ENCODE data around the gene TRIM31. TPM values are rescaled to one million over a fixed set of nuclear protein-coding genes. Genes with fewer than 3 reads are reported as not detected.

The TRIM31 gene
- polyA plus RNA-seq, 1 donor from 2014 or later = not detected

DNA sequence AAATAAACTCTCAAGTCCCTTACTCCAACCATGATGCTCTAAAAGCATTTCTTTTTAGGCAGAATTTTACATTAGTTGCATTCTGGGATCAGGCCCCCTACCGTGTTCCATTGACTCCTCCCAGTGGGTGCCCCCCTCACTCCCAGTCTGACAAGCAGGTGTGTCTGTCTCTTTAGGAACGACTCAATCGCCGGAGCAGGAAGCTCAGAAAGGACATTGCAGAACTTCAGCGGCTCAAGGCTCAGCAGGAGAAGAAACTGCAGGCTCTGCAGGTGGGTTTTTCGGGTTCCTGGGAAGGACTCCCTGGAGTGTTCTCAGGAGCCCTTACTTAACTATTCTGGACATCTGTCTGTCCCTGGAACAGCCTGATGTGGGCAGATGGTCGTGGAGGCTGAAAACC is 32.9 kb upstream of the TRIM31 start:
- Histone ChIP-seq H4K20me1 (ENCODE audit: insufficient read depth) (no peaks in the 10 kb centered on the region), H3K79me2 (replicated peaks; ENCODE audit: insufficient read depth, low read length) (no peaks in the 10 kb centered on the region), H3K4me2 (ENCODE audit: low read length) (no peak overlapping the region)

DNA sequence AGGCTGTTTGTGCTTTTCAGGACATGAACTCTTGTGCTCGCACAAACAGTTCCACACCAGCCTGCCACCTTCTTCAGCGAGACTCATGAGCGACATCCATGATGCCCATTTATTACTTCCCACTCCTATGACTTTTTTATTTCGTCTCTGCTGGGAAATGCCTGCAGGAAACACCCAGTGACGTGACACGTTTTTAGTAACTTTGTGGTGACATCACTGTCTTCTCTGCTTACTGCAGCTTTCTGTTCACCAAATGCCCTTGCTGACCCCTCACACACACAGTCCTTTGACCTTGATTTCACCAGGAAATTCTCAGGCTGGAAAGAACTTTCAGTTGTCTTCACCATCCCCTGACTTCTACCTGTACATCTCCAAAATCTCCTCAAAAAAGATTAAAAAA is 31.9 kb upstream of the TRIM31 start:
- Histone ChIP-seq H3K9me2 (ENCODE audit: insufficient read depth, low read length) (no peaks in the 10 kb centered on the region), H3F3A (ENCODE audit: insufficient read depth, low read length, poor library complexity, severe bottlenecking) (no peaks in the 10 kb centered on the region), H3K79me2 (replicated peaks; ENCODE audit: insufficient read depth, low read length) (no peaks in the 10 kb centered on the region), H2AFZ (ENCODE audit: low read depth, low read length) (no peak overlapping the region), H4K20me1 (ENCODE audit: insufficient read depth) (no peaks in the 10 kb centered on the region), H3K36me3 (ENCODE audit: insufficient read depth, low read length) (no peaks in the 10 kb centered on the region), H3K9ac (ENCODE audit: low read length) (no peak overlapping the region), H3K27me3 (ENCODE audit: insufficient read depth, low read depth, low read length) (no peaks in the 10 kb centered on the region), H3K4me2 (ENCODE audit: low read length) (no peak overlapping the region), H3K4me3 (ENCODE audit: low read length) (no peak overlapping the region), H3K9me3 (ENCODE audit: low read length) (no peaks in the 10 kb centered on the region), H3K27ac (ENCODE audit: low read length) (no peak overlapping the region)
- TF ChIP-seq EZH2 (IDR thresholded peaks at IDR 0.05; ENCODE audit: borderline replicate concordance, insufficient read depth, low read length, poor library complexity, severe bottlenecking) (no peak), POLR2AphosphoS5 (IDR thresholded peaks at IDR 0.05) (no peak), EP300 (conservative IDR thresholded peaks at IDR 0.05; ENCODE audit: poor library complexity, severe bottlenecking) (no peak), MXI1 (conservative IDR thresholded peaks at IDR 0.05; ENCODE audit: poor library complexity, severe bottlenecking) (no peak), RAD21 (conservative IDR thresholded peaks at IDR 0.05) (no peak), TAF1 (IDR thresholded peaks at IDR 0.05; ENCODE audit: low read depth) (no peak), SMC3 (conservative IDR thresholded peaks at IDR 0.05; ENCODE audit: poor library complexity) (no peak)
- TF ChIP-seq, protein P1, sequence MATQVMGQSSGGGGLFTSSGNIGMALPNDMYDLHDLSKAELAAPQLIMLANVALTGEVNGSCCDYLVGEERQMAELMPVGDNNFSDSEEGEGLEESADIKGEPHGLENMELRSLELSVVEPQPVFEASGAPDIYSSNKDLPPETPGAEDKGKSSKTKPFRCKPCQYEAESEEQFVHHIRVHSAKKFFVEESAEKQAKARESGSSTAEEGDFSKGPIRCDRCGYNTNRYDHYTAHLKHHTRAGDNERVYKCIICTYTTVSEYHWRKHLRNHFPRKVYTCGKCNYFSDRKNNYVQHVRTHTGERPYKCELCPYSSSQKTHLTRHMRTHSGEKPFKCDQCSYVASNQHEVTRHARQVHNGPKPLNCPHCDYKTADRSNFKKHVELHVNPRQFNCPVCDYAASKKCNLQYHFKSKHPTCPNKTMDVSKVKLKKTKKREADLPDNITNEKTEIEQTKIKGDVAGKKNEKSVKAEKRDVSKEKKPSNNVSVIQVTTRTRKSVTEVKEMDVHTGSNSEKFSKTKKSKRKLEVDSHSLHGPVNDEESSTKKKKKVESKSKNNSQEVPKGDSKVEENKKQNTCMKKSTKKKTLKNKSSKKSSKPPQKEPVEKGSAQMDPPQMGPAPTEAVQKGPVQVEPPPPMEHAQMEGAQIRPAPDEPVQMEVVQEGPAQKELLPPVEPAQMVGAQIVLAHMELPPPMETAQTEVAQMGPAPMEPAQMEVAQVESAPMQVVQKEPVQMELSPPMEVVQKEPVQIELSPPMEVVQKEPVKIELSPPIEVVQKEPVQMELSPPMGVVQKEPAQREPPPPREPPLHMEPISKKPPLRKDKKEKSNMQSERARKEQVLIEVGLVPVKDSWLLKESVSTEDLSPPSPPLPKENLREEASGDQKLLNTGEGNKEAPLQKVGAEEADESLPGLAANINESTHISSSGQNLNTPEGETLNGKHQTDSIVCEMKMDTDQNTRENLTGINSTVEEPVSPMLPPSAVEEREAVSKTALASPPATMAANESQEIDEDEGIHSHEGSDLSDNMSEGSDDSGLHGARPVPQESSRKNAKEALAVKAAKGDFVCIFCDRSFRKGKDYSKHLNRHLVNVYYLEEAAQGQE (IDR thresholded peaks at IDR 0.05; ENCODE audit: borderline replicate concordance) = no peak
- TF ChIP-seq, protein P2, sequence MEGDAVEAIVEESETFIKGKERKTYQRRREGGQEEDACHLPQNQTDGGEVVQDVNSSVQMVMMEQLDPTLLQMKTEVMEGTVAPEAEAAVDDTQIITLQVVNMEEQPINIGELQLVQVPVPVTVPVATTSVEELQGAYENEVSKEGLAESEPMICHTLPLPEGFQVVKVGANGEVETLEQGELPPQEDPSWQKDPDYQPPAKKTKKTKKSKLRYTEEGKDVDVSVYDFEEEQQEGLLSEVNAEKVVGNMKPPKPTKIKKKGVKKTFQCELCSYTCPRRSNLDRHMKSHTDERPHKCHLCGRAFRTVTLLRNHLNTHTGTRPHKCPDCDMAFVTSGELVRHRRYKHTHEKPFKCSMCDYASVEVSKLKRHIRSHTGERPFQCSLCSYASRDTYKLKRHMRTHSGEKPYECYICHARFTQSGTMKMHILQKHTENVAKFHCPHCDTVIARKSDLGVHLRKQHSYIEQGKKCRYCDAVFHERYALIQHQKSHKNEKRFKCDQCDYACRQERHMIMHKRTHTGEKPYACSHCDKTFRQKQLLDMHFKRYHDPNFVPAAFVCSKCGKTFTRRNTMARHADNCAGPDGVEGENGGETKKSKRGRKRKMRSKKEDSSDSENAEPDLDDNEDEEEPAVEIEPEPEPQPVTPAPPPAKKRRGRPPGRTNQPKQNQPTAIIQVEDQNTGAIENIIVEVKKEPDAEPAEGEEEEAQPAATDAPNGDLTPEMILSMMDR (IDR thresholded peaks at IDR 0.05; ENCODE audit: poor library complexity, severe bottlenecking) = no peak

More for the DNA sequence above, 32.9 kb upstream of the TRIM31 start:
- Histone ChIP-seq H3F3A (ENCODE audit: insufficient read depth, low read length, poor library complexity, severe bottlenecking) (no peaks in the 10 kb centered on the region), H2AFZ (ENCODE audit: low read depth, low read length) (no peak overlapping the region), H3K9me3 (ENCODE audit: low read length) (no peaks in the 10 kb centered on the region), H3K36me3 (ENCODE audit: insufficient read depth, low read length) (no peaks in the 10 kb centered on the region), H3K27ac (ENCODE audit: low read length) (no peak overlapping the region), H3K4me3 (ENCODE audit: low read length) (no peak overlapping the region), H3K27me3 (ENCODE audit: insufficient read depth, low read depth, low read length) (no peaks in the 10 kb centered on the region), H3K9ac (ENCODE audit: low read length) (no peak overlapping the region), H3K9me2 (ENCODE audit: insufficient read depth, low read length) (no peaks in the 10 kb centered on the region)
- no peak for TF ChIP-seq RAD21 (conservative IDR thresholded peaks at IDR 0.05)

DNA sequence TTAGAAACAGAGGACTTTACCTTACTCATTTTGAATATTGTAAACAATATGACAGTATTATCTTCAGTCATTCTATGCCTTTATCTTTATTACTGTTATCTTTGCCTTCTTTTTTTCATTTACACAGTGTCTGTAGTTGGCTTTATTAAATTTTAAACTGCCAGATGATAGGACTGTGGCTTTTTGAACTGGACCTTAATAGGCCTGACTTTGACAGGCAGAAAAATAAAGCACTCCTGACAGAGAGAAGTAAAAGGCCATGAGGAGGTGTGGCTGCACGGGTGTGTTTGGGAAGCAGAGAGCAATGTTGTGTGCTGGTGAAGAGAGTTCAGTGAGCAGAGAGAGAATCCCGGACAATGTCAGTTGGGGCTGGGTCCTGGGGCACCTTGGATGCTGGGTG is 30.9 kb upstream of the TRIM31 start:
- H3K27ac ChIP-seq (ENCODE audit: low read length) = no peak overlapping the region
- H3K27me3 ChIP-seq (ENCODE audit: insufficient read depth, low read depth, low read length) = no peaks in the 10 kb centered on the region
- H3F3A ChIP-seq (ENCODE audit: insufficient read depth, low read length, poor library complexity, severe bottlenecking) = no peaks in the 10 kb centered on the region
- no peaks in the 10 kb centered on the region for H3K9me3 ChIP-seq (ENCODE audit: low read length)
- H3K4me3 ChIP-seq (ENCODE audit: low read length) = no peak overlapping the region
- no peak for TF ChIP-seq MXI1 (conservative IDR thresholded peaks at IDR 0.05; ENCODE audit: poor library complexity, severe bottlenecking)
- TF ChIP-seq, protein P1 (IDR thresholded peaks at IDR 0.05; ENCODE audit: borderline replicate concordance) = no peak
- H3K4me2 ChIP-seq (ENCODE audit: low read length) = no peak overlapping the region
- H4K20me1 ChIP-seq (ENCODE audit: insufficient read depth) = no peaks in the 10 kb centered on the region
- H3K9me2 ChIP-seq (ENCODE audit: insufficient read depth, low read length) = no peaks in the 10 kb centered on the region
- H3K79me2 ChIP-seq (replicated peaks; ENCODE audit: insufficient read depth, low read length) = no peaks in the 10 kb centered on the region
- no peak overlapping the region for H3K9ac ChIP-seq (ENCODE audit: low read length)
- H3K36me3 ChIP-seq (ENCODE audit: insufficient read depth, low read length) = no peaks in the 10 kb centered on the region
- H2AFZ ChIP-seq (ENCODE audit: low read depth, low read length) = no peak overlapping the region

Data from neural cell (in vitro differentiated cells).